ENCODE results near the gene ANKS1A. TPM values are rescaled to one million over a fixed set of nuclear protein-coding genes. Genes with fewer than 3 reads are reported as not detected.

ANKS1A gene
- total RNA-seq, 3 donors from 2014 or later = 30.0 to 62.4 (median 33.3) TPM

DNA sequence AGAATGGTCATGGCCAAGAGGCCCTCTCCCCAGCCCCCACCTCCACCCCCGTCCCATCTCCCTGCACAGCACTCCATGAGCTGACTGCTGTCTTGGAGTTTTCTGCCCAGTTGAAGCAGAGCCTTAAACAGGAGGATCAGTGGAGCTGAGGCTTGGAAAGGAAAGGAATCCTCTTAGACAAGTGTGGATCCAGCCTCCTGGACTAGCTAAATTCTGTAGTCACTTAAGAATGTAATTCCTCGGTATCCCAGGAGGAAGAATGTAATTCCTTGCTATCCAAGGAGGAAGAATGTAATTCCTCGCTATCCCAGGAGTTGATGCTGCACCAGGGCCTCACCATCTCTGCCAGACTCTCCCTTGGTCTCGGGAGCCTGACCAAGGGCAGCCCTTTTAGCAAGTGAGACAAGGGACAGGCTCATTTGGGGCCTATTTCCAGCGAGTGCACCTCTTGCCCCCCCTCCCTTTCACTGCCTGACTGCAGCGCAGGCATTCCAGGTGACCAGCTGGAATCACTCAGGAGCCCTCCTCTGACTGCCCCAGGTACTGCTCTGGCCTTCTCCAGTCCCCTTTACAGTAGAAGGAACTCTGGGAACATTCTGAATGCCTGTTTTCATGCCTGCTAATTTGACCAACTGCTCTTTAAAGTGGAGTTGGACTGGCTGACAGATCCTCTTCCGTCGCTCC is 175.8 kb downstream of the ANKS1A start:
- intact Hi-C loops (cut with DNase I, micrococcal nuclease) = no loop called here

DNA sequence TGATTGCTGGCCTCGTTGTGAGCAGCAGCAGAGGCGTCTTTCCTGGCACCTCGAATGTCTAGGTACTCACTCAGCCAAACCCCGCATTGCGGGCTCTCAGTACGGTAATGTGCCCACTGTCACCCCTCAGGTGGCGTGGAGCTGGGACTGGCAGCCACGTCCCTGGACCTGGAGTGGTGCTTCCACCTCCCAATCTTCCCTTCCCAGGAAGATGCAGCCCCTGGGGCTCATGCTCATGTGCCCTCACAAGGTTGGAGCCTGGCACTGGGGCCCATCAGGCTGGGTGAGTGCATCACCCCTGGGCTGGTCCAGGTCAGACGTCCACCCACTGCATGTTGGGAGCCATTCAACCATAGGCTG is 176.4 kb downstream of the ANKS1A start:
- Histone ChIP-seq H3K9me3 (no peaks in the 10 kb centered on the region), H3K4me1 (ENCODE audit: low read depth) (no peaks in the 10 kb centered on the region), H3K4me3 (no peak overlapping the region), H3K36me3 (ENCODE audit: low read depth) (peaks cover 3% of the 10 kb centered on the region)
- ATAC-seq = no peak
- no peak for DNase-seq
- intact Hi-C loops (cut with DNase I, micrococcal nuclease) = no loop called here
- TF ChIP-seq, protein P1, sequence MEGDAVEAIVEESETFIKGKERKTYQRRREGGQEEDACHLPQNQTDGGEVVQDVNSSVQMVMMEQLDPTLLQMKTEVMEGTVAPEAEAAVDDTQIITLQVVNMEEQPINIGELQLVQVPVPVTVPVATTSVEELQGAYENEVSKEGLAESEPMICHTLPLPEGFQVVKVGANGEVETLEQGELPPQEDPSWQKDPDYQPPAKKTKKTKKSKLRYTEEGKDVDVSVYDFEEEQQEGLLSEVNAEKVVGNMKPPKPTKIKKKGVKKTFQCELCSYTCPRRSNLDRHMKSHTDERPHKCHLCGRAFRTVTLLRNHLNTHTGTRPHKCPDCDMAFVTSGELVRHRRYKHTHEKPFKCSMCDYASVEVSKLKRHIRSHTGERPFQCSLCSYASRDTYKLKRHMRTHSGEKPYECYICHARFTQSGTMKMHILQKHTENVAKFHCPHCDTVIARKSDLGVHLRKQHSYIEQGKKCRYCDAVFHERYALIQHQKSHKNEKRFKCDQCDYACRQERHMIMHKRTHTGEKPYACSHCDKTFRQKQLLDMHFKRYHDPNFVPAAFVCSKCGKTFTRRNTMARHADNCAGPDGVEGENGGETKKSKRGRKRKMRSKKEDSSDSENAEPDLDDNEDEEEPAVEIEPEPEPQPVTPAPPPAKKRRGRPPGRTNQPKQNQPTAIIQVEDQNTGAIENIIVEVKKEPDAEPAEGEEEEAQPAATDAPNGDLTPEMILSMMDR (IDR thresholded peaks at IDR 0.05) = no peak

More for the DNA sequence above, 175.8 kb downstream of the ANKS1A start:
- ATAC-seq (no peak), DNase-seq (no peak)
- Histone ChIP-seq H3K4me1 (ENCODE audit: low read depth) (no peaks in the 10 kb centered on the region), H3K9me3 (no peaks in the 10 kb centered on the region), H3K4me3 (no peak overlapping the region), H3K36me3 (ENCODE audit: low read depth) (peaks cover 3% of the 10 kb centered on the region)
- TF ChIP-seq, protein P1 (IDR thresholded peaks at IDR 0.05) = no peak

DNA sequence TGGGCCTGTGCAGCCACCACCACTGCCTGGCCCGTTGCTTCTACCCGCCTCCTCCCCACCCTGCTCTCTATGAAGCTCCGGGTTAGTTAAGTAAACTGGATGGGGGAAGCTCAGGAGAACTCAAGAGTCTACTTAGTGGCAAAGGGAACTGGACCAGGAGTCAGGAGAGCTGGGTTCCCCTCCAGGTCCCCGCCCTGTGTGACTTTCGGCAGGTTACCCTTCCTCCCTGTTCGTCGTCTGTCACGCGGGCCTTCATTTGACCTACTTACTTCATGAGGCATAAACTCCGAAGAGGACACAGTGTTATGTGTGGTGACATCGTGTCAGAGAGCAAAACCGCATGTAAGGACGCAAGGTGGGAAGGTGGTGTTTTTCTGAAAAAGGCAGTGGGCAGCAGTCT is 176.8 kb downstream of the ANKS1A start:
- intact Hi-C loops (cut with DNase I, micrococcal nuclease) = no loop called here
- Histone ChIP-seq H3K4me3 (no peak overlapping the region), H3K4me1 (ENCODE audit: low read depth) (no peaks in the 10 kb centered on the region), H3K36me3 (ENCODE audit: low read depth) (peaks cover 3% of the 10 kb centered on the region), H3K9me3 (no peaks in the 10 kb centered on the region)
- DNase-seq (no peak), ATAC-seq (no peak)
- TF ChIP-seq, protein P1 (IDR thresholded peaks at IDR 0.05) = no peak

DNA sequence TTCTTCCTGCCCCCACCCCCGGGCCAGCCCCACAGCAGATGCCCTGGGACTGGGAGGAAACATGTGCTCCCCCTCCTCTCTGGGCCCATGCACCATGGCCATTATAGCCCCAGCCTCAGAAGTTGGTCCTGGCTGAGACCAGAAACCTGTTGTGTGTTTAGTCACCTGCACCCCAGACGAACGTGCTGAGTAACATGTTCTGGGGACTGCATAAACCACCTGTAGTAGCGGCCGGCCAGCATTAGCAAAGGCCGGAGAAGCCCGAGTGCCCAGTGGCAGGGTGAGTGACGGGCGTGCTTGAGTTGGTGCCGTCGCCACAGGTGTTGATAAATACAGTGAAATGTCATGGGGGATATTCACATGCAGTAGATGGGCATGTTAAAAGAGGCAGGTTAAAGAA is 178.2 kb downstream of the ANKS1A start:
- Histone ChIP-seq H3K9me3 (no peaks in the 10 kb centered on the region), H3K4me3 (no peak overlapping the region), H3K36me3 (ENCODE audit: low read depth) (no peaks in the 10 kb centered on the region), H3K4me1 (ENCODE audit: low read depth) (no peaks in the 10 kb centered on the region)
- ATAC-seq (no peak), DNase-seq (peak in 1 of 3 donors; percentile 39)
- intact Hi-C loops (cut with DNase I, micrococcal nuclease) = no loop called here
- TF ChIP-seq, protein P1 (IDR thresholded peaks at IDR 0.05) = no peak

DNA sequence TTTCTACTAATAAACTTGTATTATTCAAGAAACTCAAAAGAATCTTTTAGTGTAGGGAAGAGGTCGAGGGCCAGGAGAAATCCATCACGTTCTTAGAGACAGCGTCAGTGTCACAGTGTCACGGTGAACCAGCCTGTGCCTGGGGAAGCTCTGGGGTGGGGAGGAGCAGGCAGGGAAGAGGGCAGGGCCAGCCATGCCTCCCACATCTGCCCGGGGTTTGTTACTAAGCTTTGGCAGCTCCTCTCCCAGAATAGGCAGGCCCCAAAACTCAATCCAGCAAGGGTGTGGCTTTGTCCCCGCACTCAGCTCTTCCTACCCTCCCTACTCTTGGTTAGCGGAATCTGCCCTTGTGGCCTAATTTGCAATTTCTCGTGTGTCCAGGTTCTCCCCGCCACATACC is 179.2 kb downstream of the ANKS1A start:
- DNase-seq = peak in 1 of 3 donors; percentile 22
- TF ChIP-seq, protein P1 (IDR thresholded peaks at IDR 0.05) = no peak

More for the DNA sequence above, 179.2 kb downstream of the ANKS1A start:
- Histone ChIP-seq H3K4me1 (ENCODE audit: low read depth) (no peaks in the 10 kb centered on the region), H3K36me3 (ENCODE audit: low read depth) (no peaks in the 10 kb centered on the region), H3K9me3 (no peaks in the 10 kb centered on the region), H3K4me3 (no peak overlapping the region)
- intact Hi-C loops (cut with DNase I, micrococcal nuclease) = no loop called here
- ATAC-seq = no peak

All from mucosa of descending colon (tissue), 3 donors.